Measurements from ENCODE around the gene MRPS18B.
A peak's percentile ranks its signal among the peaks of the same experiment; 100 is the strongest.

MRPS18B gene

GRCh38 chr6:30617565-30618269 is at the start of gene MRPS18B:
TSS of gene MRPS18B (plus strand) at chr6:30617840. CDS start at chr6:30617866, 26 bp downstream.
- TF ChIP-seq CTCF (IDR thresholded peaks at IDR 0.05): no peak
- TF ChIP-seq ZFX (IDR thresholded peaks at IDR 0.05; ENCODE audit: borderline replicate concordance): no peak
- peak within 1 kb of the TSS; percentile 99 for H3K27ac ChIP-seq

GRCh38 chr6:30568245-30568644 is 49.4 kb upstream of the MRPS18B start:
- H3K27ac ChIP-seq: no peak overlapping the region
- TF ChIP-seq CTCF (IDR thresholded peaks at IDR 0.05): no peak
- TF ChIP-seq ZFX (IDR thresholded peaks at IDR 0.05; ENCODE audit: borderline replicate concordance): no peak

- H3K27ac ChIP-seq: peak overlapping the region; percentile 73
- no peak for TF ChIP-seq CTCF (IDR thresholded peaks at IDR 0.05)
- no peak for TF ChIP-seq ZFX (IDR thresholded peaks at IDR 0.05; ENCODE audit: borderline replicate concordance)
Measured at GRCh38 chr6:30570263-30570662, 47.4 kb upstream of the MRPS18B start.

DNA sequence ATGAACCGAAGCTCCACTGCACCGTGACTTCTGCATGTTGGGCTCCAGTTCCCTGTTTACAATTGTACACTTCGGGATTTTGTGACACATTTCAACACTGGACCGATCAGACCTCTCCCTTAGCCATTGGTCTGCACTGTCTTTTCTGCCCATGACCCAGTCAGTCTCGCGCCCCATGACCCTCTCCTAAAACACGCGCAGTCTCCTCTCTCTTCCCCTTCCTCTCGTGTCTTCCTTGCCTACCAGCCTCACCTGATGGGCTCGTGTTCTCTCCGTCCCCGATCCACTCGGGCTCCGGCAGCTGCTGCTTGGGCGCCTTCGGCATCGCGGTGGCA is 46.9 kb upstream of the MRPS18B start:
- H3K27ac ChIP-seq: peak overlapping the region; percentile 73
- no peak for TF ChIP-seq CTCF (IDR thresholded peaks at IDR 0.05)
- TF ChIP-seq ZFX (IDR thresholded peaks at IDR 0.05; ENCODE audit: borderline replicate concordance): no peak

DNA sequence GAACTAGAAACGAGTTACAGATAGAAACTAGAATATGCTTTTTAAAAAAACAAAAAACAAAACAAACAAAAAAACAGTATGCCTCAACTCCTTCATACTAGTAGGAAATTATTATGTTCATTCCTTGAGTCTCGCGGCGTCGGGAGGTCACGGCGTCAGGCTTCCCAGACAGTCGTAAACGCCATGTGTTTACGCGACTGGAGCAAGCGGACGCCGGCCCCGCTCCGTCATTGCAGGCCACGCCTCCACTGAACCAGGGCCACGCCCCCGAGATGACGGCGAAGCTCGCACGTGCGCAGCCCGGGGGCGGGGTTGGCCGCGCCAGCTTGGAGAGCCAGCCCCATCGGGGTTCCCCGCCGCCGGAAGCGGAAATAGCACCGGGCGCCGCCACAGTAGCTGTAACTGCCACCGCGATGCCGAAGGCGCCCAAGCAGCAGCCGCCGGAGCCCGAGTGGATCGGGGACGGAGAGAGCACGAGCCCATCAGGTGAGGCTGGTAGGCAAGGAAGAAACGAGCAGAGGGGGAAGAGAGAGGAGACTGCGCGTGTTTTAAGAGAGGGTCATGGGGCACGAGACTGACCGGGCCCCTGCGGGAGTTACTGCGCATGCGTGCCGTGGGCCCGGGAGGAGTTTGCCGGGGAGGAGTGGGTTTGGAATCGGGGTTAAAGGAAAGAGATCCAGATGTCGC is 46.4 kb upstream of the MRPS18B start, which contains the start of gene ABCF1:
Gene ABCF1, plus strand, starts transcription at position 368 of the 687 bp plus-strand sequence. Its CDS starts 46 bp downstream, at position 414.
- TF ChIP-seq CTCF (IDR thresholded peaks at IDR 0.05) (no peak), ZFX (IDR thresholded peaks at IDR 0.05; ENCODE audit: borderline replicate concordance) (no peak)
- H3K27ac ChIP-seq: peak within 1 kb of the TSS; percentile 73

GRCh38 chr6:30571762-30572082 is 45.9 kb upstream of the MRPS18B start:
- TF ChIP-seq ZFX (IDR thresholded peaks at IDR 0.05; ENCODE audit: borderline replicate concordance): no peak
- H3K27ac ChIP-seq: peak overlapping the region; percentile 73

GRCh38 chr6:30572148-30572547 is 45.5 kb upstream of the MRPS18B start:
- peak overlapping the region; percentile 73 for H3K27ac ChIP-seq
- TF ChIP-seq ZFX (IDR thresholded peaks at IDR 0.05; ENCODE audit: borderline replicate concordance) (no peak), CTCF (IDR thresholded peaks at IDR 0.05) (no peak)
